CD4-positive, alpha-beta T cell treated with Interleukin-15 for 4 hours (primary cell): ENCODE measurements around the gene PPTC7.
"Not testable (repeated sequence)": the region's sequence is repeated elsewhere in the genome, so short reads cannot be mapped to it uniquely, and the experiment has no call there.

Experiments used
- DNase-seq: peaks from one replicate; pipeline ENCODE4 v3.0.0-alpha.2; 2020; ENCODE audit warnings: low spot score

PPTC7 gene

GRCh38 chr12:110583137-110584059, at the start of gene PPTC7:
Gene PPTC7, minus strand, starts transcription at chr12:110583318. Its CDS starts 287 bp downstream, at chr12:110583031.
- DNase-seq = peak; percentile 98

GRCh38 chr12:110627500-110628195, 44.5 kb upstream of the PPTC7 start:
- no peak for DNase-seq

GRCh38 chr12:110622582-110622981, 39.5 kb upstream of the PPTC7 start:
- no peak for DNase-seq

GRCh38 chr12:110619534-110619953, 36.4 kb upstream of the PPTC7 start:
- DNase-seq = no peak

- no peak for DNase-seq
Observed at GRCh38 chr12:110616471-110617115, 33.5 kb upstream of the PPTC7 start.

- DNase-seq = no peak
Observed at GRCh38 chr12:110615171-110615570, 32.1 kb upstream of the PPTC7 start.

GRCh38 chr12:110613771-110614684, 30.9 kb upstream of the PPTC7 start, which contains the start of gene TCTN1:
Gene TCTN1, plus strand, starts transcription at chr12:110614129. Its CDS starts 54 bp downstream, at chr12:110614183.
- DNase-seq = peak; percentile 95

- no peak for DNase-seq
Observed at GRCh38 chr12:110613071-110613770, 30.1 kb upstream of the PPTC7 start.

- DNase-seq = no peak
Observed at GRCh38 chr12:110606253-110606611, 23.1 kb upstream of the PPTC7 start.

GRCh38 chr12:110602085-110602814, 19.1 kb upstream of the PPTC7 start:
- DNase-seq = peak; percentile 73

- peak; percentile 69 for DNase-seq
Observed at GRCh38 chr12:110600254-110600653, 17.1 kb upstream of the PPTC7 start.

- DNase-seq = no peak
Observed at GRCh38 chr12:110599334-110599733, 16.2 kb upstream of the PPTC7 start.

GRCh38 chr12:110597885-110598284, 14.8 kb upstream of the PPTC7 start:
- DNase-seq = no peak

GRCh38 chr12:110592919-110593318, 9.8 kb upstream of the PPTC7 start:
- DNase-seq = not testable (repeated sequence)

- DNase-seq = no peak
Observed at GRCh38 chr12:110592078-110592477, 9.0 kb upstream of the PPTC7 start.

GRCh38 chr12:110591451-110592051, 8.4 kb upstream of the PPTC7 start:
- no peak for DNase-seq

- DNase-seq = peak; percentile 72
Observed at GRCh38 chr12:110590806-110591326, 7.7 kb upstream of the PPTC7 start.

GRCh38 chr12:110590059-110590458, 6.9 kb upstream of the PPTC7 start:
- DNase-seq = no peak

GRCh38 chr12:110587102-110587501, 4.0 kb upstream of the PPTC7 start:
- DNase-seq = not testable (repeated sequence)
